ENCODE measurements around the gene FHIT.
"Not testable (repeated sequence)": the region's sequence is repeated elsewhere in the genome, so short reads cannot be mapped to it uniquely, and the experiment has no call there.

The FHIT gene

GRCh38 chr3:60912876-60913275 lies 338.4 kb downstream of the FHIT start:
- no peak for DNase-seq

- DNase-seq = no peak
Observed at GRCh38 chr3:60912142-60912541, 339.1 kb downstream of the FHIT start.

GRCh38 chr3:60909526-60909925 lies 341.7 kb downstream of the FHIT start:
- no peak for DNase-seq

- DNase-seq = no peak
Observed at GRCh38 chr3:60906283-60906682, 345.0 kb downstream of the FHIT start.

GRCh38 chr3:60898321-60898720 lies 352.9 kb downstream of the FHIT start:
- no peak for DNase-seq

- no peak for DNase-seq
Observed at GRCh38 chr3:60893946-60894345, 357.3 kb downstream of the FHIT start.

- no peak for DNase-seq
Observed at GRCh38 chr3:60890226-60890625, 361.0 kb downstream of the FHIT start.

- DNase-seq = not testable (repeated sequence)
Observed at GRCh38 chr3:60888952-60889351, 362.3 kb downstream of the FHIT start.

GRCh38 chr3:60887574-60887973 lies 363.7 kb downstream of the FHIT start:
- DNase-seq = no peak

GRCh38 chr3:60886518-60886917 lies 364.7 kb downstream of the FHIT start:
- no peak for DNase-seq

GRCh38 chr3:60884005-60884404 lies 367.2 kb downstream of the FHIT start:
- DNase-seq = no peak

GRCh38 chr3:60877188-60877587 lies 374.1 kb downstream of the FHIT start:
- DNase-seq = no peak

- DNase-seq = no peak
Observed at GRCh38 chr3:60870396-60870795, 380.9 kb downstream of the FHIT start.

GRCh38 chr3:60867200-60867599 lies 384.1 kb downstream of the FHIT start:
- no peak for DNase-seq

- DNase-seq = no peak
Observed at GRCh38 chr3:60856257-60857046, 394.8 kb downstream of the FHIT start.

- no peak for DNase-seq
Observed at GRCh38 chr3:60855250-60855649, 396.0 kb downstream of the FHIT start.

- DNase-seq = no peak
Observed at GRCh38 chr3:60854791-60855190, 396.5 kb downstream of the FHIT start.

- no peak for DNase-seq
Observed at GRCh38 chr3:60847791-60848190, 403.5 kb downstream of the FHIT start.

- no peak for DNase-seq
Observed at GRCh38 chr3:60844256-60844655, 407.0 kb downstream of the FHIT start.

- no peak for DNase-seq
Observed at GRCh38 chr3:60841355-60841754, 409.9 kb downstream of the FHIT start.

GRCh38 chr3:60839246-60839645 lies 412.0 kb downstream of the FHIT start:
- DNase-seq = no peak

GRCh38 chr3:60835796-60836195 lies 415.5 kb downstream of the FHIT start:
- DNase-seq = no peak

GRCh38 chr3:60829058-60829457 lies 422.2 kb downstream of the FHIT start:
- DNase-seq = no peak

GRCh38 chr3:60827666-60828065 lies 423.6 kb downstream of the FHIT start:
- no peak for DNase-seq

GRCh38 chr3:60826511-60826910 lies 424.7 kb downstream of the FHIT start:
- no peak for DNase-seq
